ENCODE measurements around the gene FGF11.

DNA sequence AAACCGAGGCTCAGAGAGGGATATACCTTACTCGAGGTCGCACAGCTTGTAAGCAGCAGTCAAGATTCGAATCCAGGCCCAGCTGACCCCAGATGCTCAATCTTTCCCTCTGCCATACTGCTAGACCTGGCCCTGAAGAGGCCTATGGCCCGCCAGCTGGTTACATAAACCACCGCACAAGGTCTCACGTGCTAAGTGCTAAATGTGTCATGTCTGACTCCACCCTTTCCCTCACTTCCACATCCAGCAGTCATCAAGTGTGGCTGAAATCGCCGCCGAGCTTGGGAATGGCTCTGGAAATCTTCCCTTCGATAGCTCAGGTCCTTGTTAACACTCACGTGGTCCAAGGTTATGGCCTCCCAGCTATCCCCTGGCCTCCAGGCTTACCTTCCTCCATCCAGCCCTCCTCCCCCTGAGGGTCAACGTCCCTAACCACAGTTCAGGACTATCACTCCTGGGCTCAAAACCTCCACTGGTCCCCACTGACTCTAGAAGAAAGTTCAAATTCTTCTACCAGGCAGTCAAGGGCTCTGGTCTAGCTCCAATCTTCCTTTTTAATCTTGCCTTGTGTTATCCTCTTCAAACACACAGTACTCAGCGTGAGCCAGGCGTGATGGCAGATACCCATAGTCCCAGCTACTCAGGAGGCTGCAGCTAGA is 36.6 kb downstream of the FGF11 start:
- TF ChIP-seq, protein P1, sequence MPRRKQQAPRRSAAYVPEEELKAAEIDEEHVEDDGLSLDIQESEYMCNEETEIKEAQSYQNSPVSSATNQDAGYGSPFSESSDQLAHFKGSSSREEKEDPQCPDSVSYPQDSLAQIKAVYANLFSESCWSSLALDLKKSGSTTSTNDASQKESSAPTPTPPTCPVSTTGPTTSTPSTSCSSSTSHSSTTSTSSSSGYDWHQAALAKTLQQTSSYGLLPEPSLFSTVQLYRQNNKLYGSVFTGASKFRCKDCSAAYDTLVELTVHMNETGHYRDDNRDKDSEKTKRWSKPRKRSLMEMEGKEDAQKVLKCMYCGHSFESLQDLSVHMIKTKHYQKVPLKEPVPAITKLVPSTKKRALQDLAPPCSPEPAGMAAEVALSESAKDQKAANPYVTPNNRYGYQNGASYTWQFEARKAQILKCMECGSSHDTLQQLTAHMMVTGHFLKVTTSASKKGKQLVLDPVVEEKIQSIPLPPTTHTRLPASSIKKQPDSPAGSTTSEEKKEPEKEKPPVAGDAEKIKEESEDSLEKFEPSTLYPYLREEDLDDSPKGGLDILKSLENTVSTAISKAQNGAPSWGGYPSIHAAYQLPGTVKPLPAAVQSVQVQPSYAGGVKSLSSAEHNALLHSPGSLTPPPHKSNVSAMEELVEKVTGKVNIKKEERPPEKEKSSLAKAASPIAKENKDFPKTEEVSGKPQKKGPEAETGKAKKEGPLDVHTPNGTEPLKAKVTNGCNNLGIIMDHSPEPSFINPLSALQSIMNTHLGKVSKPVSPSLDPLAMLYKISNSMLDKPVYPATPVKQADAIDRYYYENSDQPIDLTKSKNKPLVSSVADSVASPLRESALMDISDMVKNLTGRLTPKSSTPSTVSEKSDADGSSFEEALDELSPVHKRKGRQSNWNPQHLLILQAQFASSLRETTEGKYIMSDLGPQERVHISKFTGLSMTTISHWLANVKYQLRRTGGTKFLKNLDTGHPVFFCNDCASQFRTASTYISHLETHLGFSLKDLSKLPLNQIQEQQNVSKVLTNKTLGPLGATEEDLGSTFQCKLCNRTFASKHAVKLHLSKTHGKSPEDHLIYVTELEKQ (tag by site-specific recombination; IDR thresholded peaks at IDR 0.05; ENCODE audit: borderline replicate concordance), result no peak
- TF ChIP-seq ZNF132 (tag by site-specific recombination; IDR thresholded peaks at IDR 0.05; ENCODE audit: borderline replicate concordance) (no peak), ZNF184 (tag by site-specific recombination; IDR thresholded peaks at IDR 0.05) (no peak), ZNF776 (tag by site-specific recombination; IDR thresholded peaks at IDR 0.05; ENCODE audit: borderline replicate concordance) (no peak), HOXA7 (CRISPR knock-in tag; IDR thresholded peaks at IDR 0.05; ENCODE audit: borderline replicate concordance) (no peak), KLF9 (tag by site-specific recombination; IDR thresholded peaks at IDR 0.05; ENCODE audit: low read depth) (no peak), TRIM28 (IDR thresholded peaks at IDR 0.05; ENCODE audit: borderline replicate concordance, low read length) (no peak), ZNF138 (tag by site-specific recombination; IDR thresholded peaks at IDR 0.05; ENCODE audit: borderline replicate concordance) (no peak), ZNF175 (tag by site-specific recombination; IDR thresholded peaks at IDR 0.05) (no peak), ZNF48 (tag by site-specific recombination; IDR thresholded peaks at IDR 0.05) (no peak)
- TF ChIP-seq, protein P2, sequence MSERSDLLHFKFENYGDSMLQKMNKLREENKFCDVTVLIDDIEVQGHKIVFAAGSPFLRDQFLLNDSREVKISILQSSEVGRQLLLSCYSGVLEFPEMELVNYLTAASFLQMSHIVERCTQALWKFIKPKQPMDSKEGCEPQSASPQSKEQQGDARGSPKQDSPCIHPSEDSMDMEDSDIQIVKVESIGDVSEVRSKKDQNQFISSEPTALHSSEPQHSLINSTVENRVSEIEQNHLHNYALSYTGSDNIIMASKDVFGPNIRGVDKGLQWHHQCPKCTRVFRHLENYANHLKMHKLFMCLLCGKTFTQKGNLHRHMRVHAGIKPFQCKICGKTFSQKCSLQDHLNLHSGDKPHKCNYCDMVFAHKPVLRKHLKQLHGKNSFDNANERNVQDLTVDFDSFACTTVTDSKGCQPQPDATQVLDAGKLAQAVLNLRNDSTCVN (tag by site-specific recombination; optimal IDR thresholded peaks at IDR 0.05), result no peak
- TF ChIP-seq, protein P3, sequence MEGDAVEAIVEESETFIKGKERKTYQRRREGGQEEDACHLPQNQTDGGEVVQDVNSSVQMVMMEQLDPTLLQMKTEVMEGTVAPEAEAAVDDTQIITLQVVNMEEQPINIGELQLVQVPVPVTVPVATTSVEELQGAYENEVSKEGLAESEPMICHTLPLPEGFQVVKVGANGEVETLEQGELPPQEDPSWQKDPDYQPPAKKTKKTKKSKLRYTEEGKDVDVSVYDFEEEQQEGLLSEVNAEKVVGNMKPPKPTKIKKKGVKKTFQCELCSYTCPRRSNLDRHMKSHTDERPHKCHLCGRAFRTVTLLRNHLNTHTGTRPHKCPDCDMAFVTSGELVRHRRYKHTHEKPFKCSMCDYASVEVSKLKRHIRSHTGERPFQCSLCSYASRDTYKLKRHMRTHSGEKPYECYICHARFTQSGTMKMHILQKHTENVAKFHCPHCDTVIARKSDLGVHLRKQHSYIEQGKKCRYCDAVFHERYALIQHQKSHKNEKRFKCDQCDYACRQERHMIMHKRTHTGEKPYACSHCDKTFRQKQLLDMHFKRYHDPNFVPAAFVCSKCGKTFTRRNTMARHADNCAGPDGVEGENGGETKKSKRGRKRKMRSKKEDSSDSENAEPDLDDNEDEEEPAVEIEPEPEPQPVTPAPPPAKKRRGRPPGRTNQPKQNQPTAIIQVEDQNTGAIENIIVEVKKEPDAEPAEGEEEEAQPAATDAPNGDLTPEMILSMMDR (tag by site-specific recombination; IDR thresholded peaks at IDR 0.05), result no peak
- TF ChIP-seq, protein P4, sequence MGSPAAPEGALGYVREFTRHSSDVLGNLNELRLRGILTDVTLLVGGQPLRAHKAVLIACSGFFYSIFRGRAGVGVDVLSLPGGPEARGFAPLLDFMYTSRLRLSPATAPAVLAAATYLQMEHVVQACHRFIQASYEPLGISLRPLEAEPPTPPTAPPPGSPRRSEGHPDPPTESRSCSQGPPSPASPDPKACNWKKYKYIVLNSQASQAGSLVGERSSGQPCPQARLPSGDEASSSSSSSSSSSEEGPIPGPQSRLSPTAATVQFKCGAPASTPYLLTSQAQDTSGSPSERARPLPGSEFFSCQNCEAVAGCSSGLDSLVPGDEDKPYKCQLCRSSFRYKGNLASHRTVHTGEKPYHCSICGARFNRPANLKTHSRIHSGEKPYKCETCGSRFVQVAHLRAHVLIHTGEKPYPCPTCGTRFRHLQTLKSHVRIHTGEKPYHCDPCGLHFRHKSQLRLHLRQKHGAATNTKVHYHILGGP (tag by site-specific recombination; IDR thresholded peaks at IDR 0.05), result no peak
